Activated CD4-positive, alpha-beta T cell treated with anti-CD3 and anti-CD28 coated beads, Interleukin-2, amount 10 ng/mL, durations not matched to agents 7 days and 5 days (primary cell): ENCODE measurements around the gene ALAS1. TPM values are rescaled to one million over a fixed set of nuclear protein-coding genes. Genes with fewer than 3 reads are reported as not detected.

Source experiments
- CTCF ChIA-PET: fragments of 350-600 bp; sonication (Branson Sonifier 250); formaldehyde crosslinking; loops from one replicate; lab custom pipeline; 2021; ENCODE audit warnings: antibody characterized with exemption; lab: Charles Lee
- POLR2A ChIA-PET: fragments of 350-600 bp; sonication (Branson Sonifier 250); formaldehyde crosslinking; loops from one replicate; lab custom pipeline; 2021; ENCODE audit warnings: antibody characterized with exemption; lab: Charles Lee
- DNase-seq: peaks from one replicate; pipeline ENCODE4 v3.0.0-alpha.2; 2020
- H3K27ac Mint-ChIP-seq: one replicate; pipeline ENCODE4 v1.8.0; 2021; ENCODE audit warnings: mild to moderate bottlenecking, moderate library complexity, mixed read lengths
- H3K27me3 Mint-ChIP-seq: one replicate; pipeline ENCODE4 v1.8.0; 2021; ENCODE audit warnings: mixed read lengths
- H3K36me3 Mint-ChIP-seq: one replicate; pipeline ENCODE4 v1.8.0; 2021; ENCODE audit warnings: low read depth, mixed read lengths
- H3K4me1 Mint-ChIP-seq: one replicate; pipeline ENCODE4 v1.8.0; 2021; ENCODE audit warnings: mixed read lengths
- H3K4me3 Mint-ChIP-seq: one replicate; pipeline ENCODE4 v1.8.0; 2021; ENCODE audit warnings: mild to moderate bottlenecking, moderate library complexity, mixed read lengths
- H3K9me3 Mint-ChIP-seq: one replicate; pipeline ENCODE4 v1.8.0; 2021; ENCODE audit warnings: mixed read lengths
- total RNA-seq, 2 experiments: library from RNA; stranded (reverse); gene quantifications; one replicate each; pipeline ENCODE4 v1.2.3, GENCODE V29; 2021

ALAS1 gene
- total RNA-seq, 2 experiments from 2014 or later, result 47.5 to 58.4 TPM

- Mint-ChIP-seq H3K9me3 (no peaks in the 10 kb centered on the region), H3K4me1 (peaks cover 32% of the 10 kb centered on the region), H3K27ac (no peak overlapping the region), H3K36me3 (peaks cover 7% of the 10 kb centered on the region), H3K27me3 (no peaks in the 10 kb centered on the region), H3K4me3 (no peak overlapping the region)
- no peak for DNase-seq
- CTCF ChIA-PET, result interaction anchor here (1.0 to 1.4 kb wide), 2 partner anchors 11 to 12 kb away, joined by 3 to 5 read pairs; no protein-coding TSS in a partner anchor
- POLR2A ChIA-PET, result no interaction called here
Observed at GRCh38 chr3:52194485-52195290, 3.3 kb upstream of the ALAS1 start.

GRCh38 chr3:52195291-52195597 is 2.7 kb upstream of the ALAS1 start:
- ChIA-PET CTCF (interaction anchor here (1.0 to 1.4 kb wide), 2 partner anchors 11 to 13 kb away, joined by 3 to 5 read pairs; no protein-coding TSS in a partner anchor), POLR2A (interaction anchor here (0.5 kb wide), 1 partner anchor 19 kb away, joined by 3 read pairs; no protein-coding TSS in a partner anchor)
- H3K9me3 Mint-ChIP-seq, result no peaks in the 10 kb centered on the region
- no peaks in the 10 kb centered on the region for H3K27me3 Mint-ChIP-seq
- no peak for DNase-seq
- H3K36me3 Mint-ChIP-seq, result peaks cover 12% of the 10 kb centered on the region
- H3K27ac Mint-ChIP-seq, result no peak overlapping the region
- no peak overlapping the region for H3K4me3 Mint-ChIP-seq
- H3K4me1 Mint-ChIP-seq, result peaks cover 31% of the 10 kb centered on the region

GRCh38 chr3:52195823-52196331 is 2.1 kb upstream of the ALAS1 start:
- ChIA-PET CTCF (interaction anchor here (1.0 to 1.4 kb wide), 2 partner anchors 12 to 13 kb away, joined by 3 to 5 read pairs; no protein-coding TSS in a partner anchor), POLR2A (interaction anchor here (0.5 kb wide), 1 partner anchor 20 kb away, joined by 3 read pairs; no protein-coding TSS in a partner anchor)
- H3K36me3 Mint-ChIP-seq, result peaks cover 16% of the 10 kb centered on the region
- peak overlapping the region; percentile 31 for H3K27ac Mint-ChIP-seq
- H3K27me3 Mint-ChIP-seq, result no peaks in the 10 kb centered on the region
- H3K9me3 Mint-ChIP-seq, result no peaks in the 10 kb centered on the region
- no peak for DNase-seq
- no peak overlapping the region for H3K4me3 Mint-ChIP-seq
- peaks cover 35% of the 10 kb centered on the region for H3K4me1 Mint-ChIP-seq

- peaks cover 27% of the 10 kb centered on the region for H3K36me3 Mint-ChIP-seq
- no peak overlapping the region for H3K4me3 Mint-ChIP-seq
- ChIA-PET POLR2A (no interaction called here), CTCF (interaction anchor here (0.8 to 1.3 kb wide), 4 partner anchors 12 to 25 kb away, joined by 3 to 7 read pairs (median 3); no protein-coding TSS in a partner anchor)
- no peaks in the 10 kb centered on the region for H3K27me3 Mint-ChIP-seq
- H3K9me3 Mint-ChIP-seq, result no peaks in the 10 kb centered on the region
- H3K4me1 Mint-ChIP-seq, result peaks cover 44% of the 10 kb centered on the region
- H3K27ac Mint-ChIP-seq, result peak overlapping the region; percentile 91
- no peak for DNase-seq
Observed at GRCh38 chr3:52196977-52197376, 983 bp upstream of the ALAS1 start.

- DNase-seq, result no peak
- no peaks in the 10 kb centered on the region for H3K27me3 Mint-ChIP-seq
- POLR2A ChIA-PET, result no interaction called here
- peak overlapping the region; percentile 91 for H3K27ac Mint-ChIP-seq
- peaks cover 48% of the 10 kb centered on the region for H3K4me1 Mint-ChIP-seq
- H3K4me3 Mint-ChIP-seq, result peak overlapping the region; percentile 98
- CTCF ChIA-PET, result interaction anchor here (0.8 to 1.3 kb wide), 3 partner anchors 11 to 25 kb away, joined by 3 to 7 read pairs (median 3); no protein-coding TSS in a partner anchor
- H3K9me3 Mint-ChIP-seq, result no peaks in the 10 kb centered on the region
- H3K36me3 Mint-ChIP-seq, result peaks cover 31% of the 10 kb centered on the region
Observed at GRCh38 chr3:52197499-52197841, 490 bp upstream of the ALAS1 start.

- H3K27ac Mint-ChIP-seq, result peak overlapping the region; percentile 91
- peaks cover 44% of the 10 kb centered on the region for H3K36me3 Mint-ChIP-seq
- H3K4me1 Mint-ChIP-seq, result peaks cover 56% of the 10 kb centered on the region
- peak overlapping the region; percentile 98 for H3K4me3 Mint-ChIP-seq
- CTCF ChIA-PET, result no interaction called here
- POLR2A ChIA-PET, result no interaction called here
- H3K27me3 Mint-ChIP-seq, result no peaks in the 10 kb centered on the region
- no peaks in the 10 kb centered on the region for H3K9me3 Mint-ChIP-seq
- DNase-seq, result no peak
Observed at GRCh38 chr3:52198643-52199608, 966 bp downstream of the ALAS1 start.

- no peak for DNase-seq
- no peaks in the 10 kb centered on the region for H3K9me3 Mint-ChIP-seq
- no peak overlapping the region for H3K4me3 Mint-ChIP-seq
- ChIA-PET CTCF (interaction anchor here (1.0 to 2.2 kb wide), 7 partner anchors 8 to 228 kb away, joined by 3 to 9 read pairs (median 4); no protein-coding TSS in a partner anchor), POLR2A (no interaction called here)
- H3K36me3 Mint-ChIP-seq, result peaks cover 63% of the 10 kb centered on the region
- H3K4me1 Mint-ChIP-seq, result peaks cover 72% of the 10 kb centered on the region
- H3K27ac Mint-ChIP-seq, result peak overlapping the region; percentile 68
- H3K27me3 Mint-ChIP-seq, result no peaks in the 10 kb centered on the region
Observed at GRCh38 chr3:52200981-52201679, 3.2 kb downstream of the ALAS1 start.

- no peaks in the 10 kb centered on the region for H3K9me3 Mint-ChIP-seq
- peaks cover 58% of the 10 kb centered on the region for H3K4me1 Mint-ChIP-seq
- H3K27me3 Mint-ChIP-seq, result no peaks in the 10 kb centered on the region
- no peak overlapping the region for H3K4me3 Mint-ChIP-seq
- H3K27ac Mint-ChIP-seq, result no peak overlapping the region
- peaks cover 73% of the 10 kb centered on the region for H3K36me3 Mint-ChIP-seq
- no peak for DNase-seq
- POLR2A ChIA-PET, result interaction anchor here (0.5 kb wide), 1 partner anchor 12 kb away, joined by 3 read pairs; no protein-coding TSS in a partner anchor
- CTCF ChIA-PET, result interaction anchor here (1.3 to 1.4 kb wide), 2 partner anchors 18 to 147 kb away, joined by 3 to 5 read pairs; no protein-coding TSS in a partner anchor
Observed at GRCh38 chr3:52202384-52203077, 4.6 kb downstream of the ALAS1 start.

- CTCF ChIA-PET, result interaction anchor here (0.8 kb wide), 1 partner anchor 221 kb away, joined by 4 read pairs; no protein-coding TSS in a partner anchor
- peaks cover 84% of the 10 kb centered on the region for H3K36me3 Mint-ChIP-seq
- H3K4me3 Mint-ChIP-seq, result no peak overlapping the region
- no peak overlapping the region for H3K27ac Mint-ChIP-seq
- DNase-seq, result no peak
- no peaks in the 10 kb centered on the region for H3K9me3 Mint-ChIP-seq
- POLR2A ChIA-PET, result no interaction called here
- H3K4me1 Mint-ChIP-seq, result peaks cover 54% of the 10 kb centered on the region
- no peaks in the 10 kb centered on the region for H3K27me3 Mint-ChIP-seq
Observed at GRCh38 chr3:52203701-52204100, 5.7 kb downstream of the ALAS1 start.

GRCh38 chr3:52204337-52205073 is 6.5 kb downstream of the ALAS1 start:
- no peaks in the 10 kb centered on the region for H3K9me3 Mint-ChIP-seq
- POLR2A ChIA-PET, result no interaction called here
- H3K36me3 Mint-ChIP-seq, result peaks cover 84% of the 10 kb centered on the region
- no peaks in the 10 kb centered on the region for H3K27me3 Mint-ChIP-seq
- no peak for DNase-seq
- no peak overlapping the region for H3K27ac Mint-ChIP-seq
- no peak overlapping the region for H3K4me3 Mint-ChIP-seq
- H3K4me1 Mint-ChIP-seq, result peaks cover 46% of the 10 kb centered on the region
- CTCF ChIA-PET, result interaction anchor here (0.9 to 1.7 kb wide), 2 partner anchors 16 to 74 kb away, joined by 3 to 6 read pairs; partner anchors contain the start of gene WDR82
